ELF-1 (cell line): ENCODE data around the gene BTBD10.

Source experiments
- DNase-seq: peaks from one replicate; pipeline ENCODE4 v3.0.0-alpha.2; 2016; ENCODE audit warnings: low read depth, low spot score

Gene BTBD10

DNA sequence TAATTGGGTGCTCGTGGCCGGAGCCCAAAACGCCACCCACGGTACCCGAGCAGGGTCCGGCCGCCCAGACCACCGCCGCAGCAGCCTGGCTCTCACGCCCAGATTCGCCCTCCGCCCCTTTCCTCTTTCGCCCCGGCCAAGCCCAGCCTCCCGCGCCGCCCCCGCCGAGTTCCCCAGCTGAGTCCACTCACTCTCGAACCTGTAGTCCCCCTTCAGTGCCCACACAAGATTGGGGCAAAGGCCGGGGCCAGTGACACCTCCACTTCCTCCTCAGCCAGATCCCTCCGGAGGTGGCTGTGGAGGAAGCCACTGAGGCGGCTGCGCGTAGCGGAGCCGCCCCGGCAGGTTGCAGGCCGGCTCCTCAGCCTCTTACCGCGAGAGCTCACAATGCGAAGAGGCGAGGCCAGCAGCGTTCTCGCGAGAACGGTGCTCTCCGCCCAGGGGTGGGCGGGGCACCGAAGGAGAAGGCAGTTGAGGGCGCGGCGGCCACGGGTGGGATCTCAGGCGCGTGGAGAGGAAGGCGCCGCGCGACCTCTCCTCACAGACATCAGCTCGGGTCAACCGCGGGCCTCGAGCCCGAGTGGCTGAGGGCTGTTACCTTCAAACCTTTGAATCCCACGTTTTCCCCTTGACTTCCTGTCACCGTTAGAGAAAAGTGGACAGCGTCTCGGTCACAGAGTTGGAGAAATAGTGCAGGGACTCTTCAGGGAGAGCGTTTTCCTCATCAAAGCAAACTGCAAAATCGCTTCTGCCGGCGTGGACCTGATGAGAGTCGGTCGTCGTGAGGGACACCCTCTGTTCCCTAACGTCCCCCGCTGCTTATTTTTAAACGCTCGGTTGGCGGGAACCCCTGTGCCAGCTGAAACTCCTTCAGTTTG, at the start of gene BTBD10:
Gene BTBD10 (minus strand): TSS at position 322 of the 878 bp plus-strand sequence. CDS start 18,098 bp downstream, outside the sequence.
- DNase-seq: peak; percentile 97

DNA sequence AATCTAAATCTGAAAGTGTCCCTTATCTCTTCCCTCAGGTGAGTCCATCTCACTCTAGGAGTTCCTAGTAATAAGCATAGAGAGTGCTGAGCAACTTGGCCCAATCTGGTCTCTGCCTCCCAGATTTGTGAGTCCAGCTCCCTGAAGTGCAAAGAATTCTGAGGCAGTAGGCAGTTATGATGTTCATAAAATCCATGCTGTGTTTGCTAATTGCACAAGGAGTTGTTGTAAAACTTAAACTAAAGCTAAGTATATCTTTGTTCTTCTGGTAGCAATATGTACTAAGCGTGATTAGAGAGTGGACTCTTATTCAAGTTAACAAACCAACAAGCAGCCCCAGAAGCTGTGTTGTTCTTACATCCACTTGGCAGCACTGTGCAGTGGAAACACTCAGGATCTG, 40.4 kb upstream of the BTBD10 start:
- DNase-seq: no peak

DNA sequence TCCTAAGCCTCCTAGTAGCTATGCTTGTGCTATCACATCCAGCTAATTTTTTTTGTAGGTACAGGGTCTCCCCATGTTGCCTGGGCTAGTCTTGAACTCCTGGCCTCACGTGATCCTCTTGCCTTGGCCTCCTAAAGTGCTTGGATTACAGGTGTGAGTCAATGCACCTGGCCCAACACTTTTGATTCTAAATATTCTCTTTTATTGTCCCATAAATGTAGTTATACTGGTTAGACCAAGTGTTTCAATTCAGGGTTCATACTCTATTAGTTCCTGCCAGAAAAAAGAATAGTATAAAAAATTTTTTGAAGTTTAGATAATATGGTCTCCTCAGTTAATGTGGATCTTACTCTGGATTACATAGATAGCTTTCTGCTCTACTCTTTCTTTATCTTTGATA, 39.5 kb upstream of the BTBD10 start:
- DNase-seq: no peak

DNA sequence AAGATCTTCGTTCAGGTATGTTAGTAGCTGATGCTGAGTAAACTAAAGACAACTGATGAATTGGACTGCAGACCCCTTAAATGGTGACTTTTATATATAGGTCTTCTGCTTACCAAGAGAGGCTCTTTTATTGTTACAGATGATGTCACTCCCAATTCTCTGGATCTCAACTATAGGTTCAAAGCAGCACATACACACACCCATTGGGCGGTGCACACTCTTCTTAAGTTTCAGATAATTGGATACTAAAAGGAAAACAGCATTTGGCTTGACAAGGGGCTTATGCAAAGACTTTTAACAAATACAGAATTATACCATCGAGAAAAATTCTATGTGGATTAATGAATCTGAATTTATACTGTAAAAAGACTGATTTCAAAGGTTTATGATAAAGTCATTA, 32.9 kb upstream of the BTBD10 start, which contains the start of gene PTH:
Gene PTH (minus strand): TSS at position 69 of the 400 bp plus-strand sequence. CDS start 3,142 bp downstream, outside the sequence.
- no peak for DNase-seq

DNA sequence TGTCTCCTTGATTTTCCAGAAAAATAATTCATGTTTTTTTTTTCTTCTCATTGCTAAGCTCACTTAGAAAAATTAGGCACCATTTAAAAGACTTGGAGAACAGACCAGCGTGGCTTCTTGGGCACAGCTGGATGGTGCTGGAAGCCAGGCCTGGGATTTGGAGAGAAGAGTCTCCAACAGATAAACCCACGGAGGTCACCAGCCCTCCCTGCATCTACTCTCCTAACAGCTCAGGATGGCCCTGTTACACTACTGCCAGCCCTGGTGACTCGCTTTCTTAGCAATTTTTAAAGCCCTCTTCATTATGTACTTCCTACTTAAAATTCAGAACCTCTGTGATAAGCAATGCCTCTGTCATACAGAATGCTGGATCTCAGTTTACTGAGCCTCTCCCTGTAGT, 31.0 kb upstream of the BTBD10 start:
- DNase-seq: no peak

DNA sequence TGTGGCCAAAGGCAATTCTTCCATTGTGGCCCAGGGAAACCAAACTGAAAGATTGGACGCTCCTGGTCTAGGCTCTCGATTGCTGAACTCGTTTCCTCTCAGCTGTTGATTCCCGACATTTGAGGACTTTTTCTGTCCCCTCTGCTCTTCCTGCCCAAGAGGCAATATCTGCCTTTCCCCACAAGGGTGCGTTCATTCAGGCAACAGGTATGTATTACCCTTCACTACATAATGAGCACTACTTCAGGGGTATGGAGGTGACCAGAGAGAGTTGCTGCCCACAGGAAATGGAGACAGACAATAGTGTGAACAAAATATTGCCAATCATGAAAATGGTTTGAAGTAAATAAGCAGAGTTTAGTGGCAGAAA, 24.6 kb upstream of the BTBD10 start:
- DNase-seq: peak; percentile 72

DNA sequence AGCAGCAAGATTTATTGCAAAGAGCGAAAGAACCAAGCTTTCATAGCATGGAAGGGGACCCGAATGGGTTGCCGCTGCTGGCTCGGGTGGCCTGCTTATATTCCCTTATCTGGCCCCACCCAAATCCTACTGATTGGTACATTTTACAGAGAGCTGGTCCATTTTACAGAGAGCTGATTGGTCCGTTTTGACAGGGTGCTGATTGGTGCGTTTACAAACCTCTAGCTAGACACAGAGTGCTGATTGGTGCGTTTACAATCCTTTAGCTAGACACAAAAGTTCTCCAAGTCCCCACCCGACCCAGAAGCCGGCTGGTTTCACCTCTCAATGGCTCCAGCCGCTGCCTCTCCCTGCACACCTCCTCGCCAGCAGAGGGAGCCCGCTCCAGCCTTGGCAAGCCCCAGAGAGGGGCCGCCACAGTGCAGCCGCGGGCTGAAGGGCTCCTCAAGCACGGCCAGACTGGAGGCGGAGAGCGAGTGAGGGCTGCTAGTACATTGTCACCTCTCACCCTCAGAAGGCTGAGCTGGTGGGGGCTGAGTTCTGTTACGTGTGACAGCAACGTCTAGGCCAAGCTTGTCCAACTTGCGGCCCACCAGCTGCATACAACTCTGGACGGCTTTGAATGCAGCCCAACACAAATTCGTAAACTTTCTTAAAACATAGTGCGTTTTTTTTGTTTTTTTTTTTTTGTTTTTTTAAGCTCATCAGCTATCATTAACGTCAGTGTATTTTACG, 24.1 kb upstream of the BTBD10 start:
- DNase-seq: peak; percentile 93

DNA sequence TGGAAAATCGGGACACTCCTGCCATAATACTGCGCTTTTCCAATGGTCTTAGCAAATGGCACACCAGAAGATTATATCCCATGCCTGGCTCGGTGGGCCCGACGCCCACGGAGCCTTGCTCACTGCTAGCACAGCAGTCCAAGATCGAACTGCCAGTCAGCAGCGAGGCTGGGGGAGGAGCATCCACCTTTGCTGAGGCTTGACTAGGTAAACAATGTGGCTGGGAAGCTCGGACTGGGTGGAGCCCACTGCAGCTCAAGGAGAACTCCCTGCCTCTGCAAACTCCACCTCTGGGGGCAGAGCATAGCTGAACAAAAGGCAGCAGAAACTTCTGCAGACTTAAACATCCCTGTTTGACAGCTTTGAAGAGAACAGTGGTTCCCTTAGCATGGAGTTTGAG, 17.2 kb upstream of the BTBD10 start:
- no peak for DNase-seq

DNA sequence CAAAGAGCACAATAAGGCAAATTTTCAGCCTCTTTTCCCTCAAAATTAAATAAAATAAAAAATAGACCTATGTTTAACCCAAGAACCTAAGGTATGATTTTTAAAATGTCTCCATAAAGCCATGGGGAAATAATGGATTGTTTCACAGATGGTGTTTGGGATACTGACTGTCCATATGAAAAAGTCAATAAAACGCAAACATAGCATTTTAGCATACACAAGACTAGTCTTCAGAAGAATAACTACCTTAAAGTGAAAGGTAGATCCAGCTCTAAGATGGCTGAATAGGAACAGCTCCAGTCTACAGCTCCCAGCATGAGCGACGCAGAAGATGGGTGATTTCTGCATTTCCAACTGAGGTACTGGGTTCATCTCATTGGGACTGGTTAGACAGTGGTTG, 16.7 kb upstream of the BTBD10 start:
- DNase-seq: no peak

DNA sequence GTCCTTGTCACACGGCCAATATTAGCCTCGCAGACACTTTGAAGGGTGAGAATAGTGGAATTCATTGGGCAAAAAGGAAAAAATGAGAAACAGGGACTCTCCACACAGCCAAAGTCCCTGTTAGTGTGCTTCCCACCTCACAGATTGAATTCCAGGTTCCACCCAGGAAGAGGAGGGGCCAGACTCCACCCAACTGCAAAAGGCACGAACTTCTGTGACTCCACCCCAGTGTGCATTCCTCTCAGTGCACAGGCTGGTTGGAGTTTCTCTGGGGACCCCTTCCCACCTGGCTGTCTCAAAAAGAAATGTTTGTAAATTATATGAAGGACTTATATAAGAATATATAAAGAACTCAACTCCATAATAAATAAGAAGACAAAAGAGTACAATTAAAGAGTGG, 12.1 kb upstream of the BTBD10 start:
- DNase-seq: no peak

DNA sequence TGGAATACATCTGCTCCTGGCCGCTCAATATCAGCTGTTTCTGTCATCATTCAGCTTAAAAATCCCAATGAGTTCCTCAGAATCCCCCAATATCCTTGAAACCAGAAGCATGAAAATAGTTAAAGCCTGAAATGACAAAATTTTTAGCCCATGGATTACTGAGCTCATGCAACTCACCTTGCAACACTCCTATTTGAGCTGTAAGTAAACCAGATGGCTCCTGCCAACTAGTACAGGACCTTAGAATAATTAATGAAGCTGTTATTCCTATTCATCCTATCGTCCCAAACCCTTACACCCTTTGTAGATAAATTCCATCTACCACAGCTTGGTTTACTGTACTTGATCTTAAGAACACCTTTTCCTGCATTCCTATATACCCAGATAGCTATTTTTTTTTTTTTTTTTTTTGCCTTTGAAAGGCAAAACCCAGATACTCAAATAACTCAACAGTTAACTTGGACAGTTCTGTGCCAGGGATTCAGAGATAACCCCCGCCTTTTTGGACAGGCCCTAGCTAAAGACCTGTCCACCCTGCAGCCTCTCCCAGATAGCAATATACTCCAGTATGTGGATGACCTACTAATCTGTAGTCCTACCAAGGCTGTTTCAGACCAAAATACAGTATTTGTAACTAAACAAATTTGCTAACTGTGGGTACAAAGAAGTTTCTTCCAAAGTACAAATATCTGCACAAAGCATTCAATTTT, 10.1 kb upstream of the BTBD10 start:
- DNase-seq: no peak

DNA sequence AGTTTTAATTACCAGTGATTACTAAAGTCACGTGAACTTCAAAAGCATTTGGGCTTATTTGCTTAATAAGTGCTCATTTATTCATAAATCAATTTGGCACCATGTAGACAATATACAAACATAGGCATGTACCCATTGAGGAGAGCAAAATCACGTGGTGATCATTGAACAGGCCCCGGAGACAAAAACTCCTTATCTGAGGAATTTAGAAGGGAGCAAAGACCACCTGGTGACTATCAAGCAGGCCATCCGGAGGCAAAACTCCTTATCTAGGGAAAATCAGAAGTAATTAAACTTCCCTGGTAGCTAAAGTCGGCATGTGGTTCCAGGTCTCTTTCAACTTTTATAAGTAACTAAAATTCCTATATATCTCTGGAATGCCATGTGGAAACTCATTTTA, 5.7 kb upstream of the BTBD10 start:
- DNase-seq: peak; percentile 55

DNA sequence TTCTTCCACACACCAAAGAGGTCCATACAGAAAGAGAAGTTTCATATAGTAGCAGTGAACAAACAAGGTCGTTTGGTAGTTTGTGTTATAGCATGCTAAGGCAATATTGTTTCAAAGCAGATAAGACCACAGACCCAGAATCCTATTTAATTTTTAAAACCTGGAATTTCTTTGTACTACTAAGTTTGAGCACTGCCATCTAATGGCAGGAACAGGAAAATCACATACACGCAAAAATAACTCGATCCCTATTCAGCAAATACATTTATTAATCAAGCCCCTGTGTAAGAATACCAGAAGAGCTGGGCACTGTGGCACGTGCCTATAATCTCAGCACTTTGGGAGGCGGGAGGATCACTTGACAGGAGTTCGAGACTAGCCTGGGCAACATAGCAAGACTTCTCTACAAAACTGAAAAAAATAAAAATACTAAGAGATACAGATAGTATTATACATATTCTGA, 2.9 kb upstream of the BTBD10 start:
- no peak for DNase-seq

DNA sequence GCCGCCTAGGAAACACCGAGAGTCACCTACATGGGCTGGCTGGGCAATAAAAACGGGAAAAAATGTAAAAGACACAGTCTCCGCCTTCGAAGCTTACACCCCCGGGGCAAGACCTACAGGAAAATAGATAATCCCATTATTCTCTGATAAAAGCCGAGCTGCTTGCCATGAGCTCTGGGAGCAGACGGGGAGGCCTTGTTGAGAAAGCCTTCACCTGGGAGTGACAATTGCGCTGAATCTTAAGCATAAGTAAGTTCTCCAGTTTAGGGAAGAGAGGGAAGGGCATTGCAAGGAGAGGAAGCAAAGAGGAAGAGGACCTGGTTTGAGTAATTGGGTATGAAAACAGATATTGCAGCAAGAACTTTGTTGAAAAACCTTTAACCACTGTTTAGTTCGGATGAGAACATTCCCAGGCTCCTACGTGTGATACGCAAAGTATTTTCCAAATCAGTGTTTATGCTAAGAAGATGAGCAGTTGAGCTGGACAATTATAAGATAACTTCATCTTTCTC, 813 bp upstream of the BTBD10 start:
- no peak for DNase-seq

DNA sequence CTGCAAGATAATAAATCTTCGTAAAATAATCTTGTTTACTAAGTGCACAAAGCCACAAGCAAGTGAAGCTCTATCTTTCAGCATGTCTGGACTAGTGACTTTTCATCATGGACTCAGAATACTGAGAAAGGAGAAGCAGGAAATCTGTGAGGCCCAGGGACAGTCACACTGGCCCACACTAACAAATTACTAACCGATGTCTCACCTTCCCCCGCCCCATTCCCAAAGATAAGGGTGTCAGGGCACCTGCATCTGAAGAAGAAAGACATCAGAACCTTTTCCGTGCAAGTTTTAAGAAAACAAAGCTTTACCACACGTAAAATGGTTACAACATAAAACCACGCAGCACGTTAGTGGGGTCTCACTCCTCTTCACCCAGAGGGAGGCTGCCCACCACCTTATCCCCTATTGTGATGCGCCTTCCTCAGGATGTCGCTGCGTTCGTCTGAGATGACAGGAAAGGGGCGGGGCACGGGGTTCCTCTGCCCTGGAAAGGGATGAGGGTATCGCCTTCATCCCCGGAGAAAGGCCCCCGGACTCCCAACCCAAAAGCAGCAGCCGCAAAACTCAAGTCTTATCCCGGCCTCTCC, 616 bp downstream of the BTBD10 start:
- DNase-seq: peak; percentile 80

DNA sequence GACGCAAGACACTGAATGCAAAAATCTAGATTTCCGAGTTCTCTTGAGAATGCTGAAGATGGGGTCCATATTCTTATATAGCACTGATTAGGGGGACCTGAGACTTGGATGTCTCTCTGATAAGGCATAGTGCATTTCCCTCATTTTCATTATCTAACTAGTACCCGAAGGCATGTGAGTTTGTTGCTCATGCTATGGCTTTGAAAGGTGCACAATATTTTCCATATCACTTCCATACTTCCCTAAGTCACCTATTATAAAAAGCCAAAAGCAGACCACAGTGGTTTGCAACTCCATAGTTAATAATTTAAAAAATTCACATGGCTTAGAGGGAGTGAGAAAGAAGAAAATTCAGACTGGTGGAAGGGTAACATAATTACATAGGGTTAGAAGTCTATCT, 1.7 kb downstream of the BTBD10 start:
- no peak for DNase-seq

DNA sequence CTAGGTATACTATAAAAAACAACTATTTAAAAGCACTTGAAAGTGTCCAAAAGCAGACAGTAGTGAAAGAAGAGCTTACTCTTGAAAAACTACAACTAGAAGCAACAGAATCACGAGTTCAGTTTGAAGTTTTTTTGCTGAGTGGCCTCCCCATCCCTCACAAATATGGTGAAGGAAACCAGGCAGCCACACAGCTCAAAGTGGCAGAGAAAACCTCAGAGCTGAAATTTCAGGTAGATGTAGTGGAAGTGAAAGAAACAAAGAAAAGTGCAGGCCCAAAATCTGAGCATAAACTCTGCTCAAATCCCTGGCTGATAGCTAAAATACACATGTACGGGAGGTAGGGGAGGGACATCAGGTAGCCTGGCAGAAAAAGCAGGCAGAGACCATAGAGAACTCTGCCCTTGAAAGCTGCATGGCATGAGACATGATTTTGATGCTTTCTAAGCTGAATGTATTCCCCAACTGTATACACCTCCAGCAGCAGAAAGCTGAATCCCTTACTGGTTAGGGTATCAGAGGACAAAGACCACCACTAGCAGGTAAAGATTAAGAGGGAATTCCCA, 12.1 kb downstream of the BTBD10 start:
- no peak for DNase-seq

DNA sequence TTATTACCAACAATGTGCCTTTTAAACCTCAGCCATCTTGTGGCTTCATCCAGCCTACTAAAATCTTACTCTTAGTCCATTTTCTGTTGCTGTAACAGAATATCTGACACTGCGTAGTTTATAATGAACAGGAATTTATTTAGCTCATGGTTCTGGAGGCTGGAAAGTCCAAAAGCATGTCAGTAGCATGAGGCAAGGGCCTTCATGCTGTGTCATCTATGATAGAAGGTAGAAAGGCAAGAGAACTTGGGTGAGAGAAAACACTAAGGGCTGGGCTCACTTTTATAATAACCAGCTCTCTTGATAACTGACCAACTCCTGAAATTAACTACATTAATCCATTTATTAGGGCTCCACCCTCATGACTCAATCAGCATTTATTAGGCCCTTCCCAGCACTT, 13.5 kb downstream of the BTBD10 start:
- no peak for DNase-seq

DNA sequence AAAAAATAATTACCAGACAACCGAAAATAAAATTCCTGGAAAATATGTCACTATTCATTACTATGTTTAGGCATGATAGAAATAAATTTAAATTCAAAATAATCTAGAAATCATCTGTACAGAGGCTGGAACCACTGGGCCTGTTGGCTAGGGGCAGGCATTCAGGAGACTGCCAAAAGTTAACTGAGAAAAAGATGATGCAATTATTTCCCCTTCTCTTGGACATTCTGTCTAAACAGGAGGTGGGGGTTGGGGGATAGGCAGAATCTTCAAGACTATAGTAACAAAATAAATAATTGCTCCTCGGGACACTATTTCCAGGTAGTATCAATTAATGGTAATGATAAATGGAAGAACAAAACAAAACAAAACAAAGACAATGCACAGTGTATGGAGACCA, 14.1 kb downstream of the BTBD10 start:
- DNase-seq: no peak

DNA sequence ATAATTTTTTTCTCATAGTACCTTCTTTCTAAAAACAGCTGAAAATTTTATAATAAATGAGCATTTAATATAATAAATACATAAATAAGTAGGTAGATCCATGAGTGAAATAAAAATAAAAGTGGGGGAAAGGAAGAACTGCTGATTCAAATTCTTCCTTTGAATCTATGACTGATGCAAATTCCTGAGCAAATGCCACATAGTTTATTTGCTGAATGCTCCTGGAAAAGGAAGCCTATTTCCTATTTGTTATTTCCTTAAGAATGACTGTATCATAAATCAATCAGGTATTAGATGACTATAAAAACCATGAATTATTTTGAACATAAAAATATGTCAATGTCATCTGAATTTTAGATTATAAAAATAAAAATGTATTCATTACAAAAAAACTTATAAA, 16.6 kb downstream of the BTBD10 start:
- no peak for DNase-seq

DNA sequence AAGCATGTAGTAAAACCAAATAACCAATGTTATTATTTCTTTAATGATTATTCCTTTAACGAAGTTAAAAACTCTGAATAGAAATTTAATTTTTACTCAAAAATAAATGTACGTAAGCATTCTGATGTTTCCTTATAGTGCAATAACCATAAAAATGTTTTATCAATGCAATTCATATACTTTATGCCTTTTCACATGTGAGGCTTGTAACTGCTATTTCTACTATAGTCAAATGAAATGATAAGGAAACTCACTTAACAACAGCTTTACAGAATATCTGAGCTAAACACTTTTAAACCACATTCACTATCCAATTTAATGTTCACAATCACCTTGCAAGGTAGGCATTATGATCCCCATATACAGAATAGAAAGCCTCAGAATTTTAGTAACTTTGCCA, 17.4 kb downstream of the BTBD10 start:
- DNase-seq: no peak
